Left renal pelvis (tissue), 4 donors: Measurements from ENCODE around the gene TMTC1. TPM values are rescaled to one million over a fixed set of nuclear protein-coding genes. Genes with fewer than 3 reads are reported as not detected.
"Not testable (repeated sequence)": the region's sequence is repeated elsewhere in the genome, so short reads cannot be mapped to it uniquely, and the experiment has no call there.

ENCODE experiments used
- DNase-seq, 4 donors: peaks; one replicate each; pipeline ENCODE4 v3.0.0-alpha.2; 2013; ENCODE audit warnings: low read depth in 4 of 4, low spot score in 3 of 4
- polyA plus RNA-seq, 4 donors: library from polyadenylated mRNA; unstranded; fragments of 120-200 nt; gene quantifications; one replicate each; pipeline ENCODE4 v1.2.1, GENCODE V29; 2013; ENCODE audit not compliant: insufficient read length in 4 of 4

Gene TMTC1
- polyA plus RNA-seq, 4 donors = 23.9 to 91.3 (median 32.5) TPM

GRCh38 chr12:29582677-29583272 lies 201.0 kb downstream of the TMTC1 start:
- no peak for DNase-seq

- DNase-seq = no peak
Measured at GRCh38 chr12:29582146-29582545, 201.6 kb downstream of the TMTC1 start.

GRCh38 chr12:29581631-29582030 lies 202.1 kb downstream of the TMTC1 start:
- DNase-seq = no peak

- DNase-seq = no peak
Measured at GRCh38 chr12:29580971-29581370, 202.8 kb downstream of the TMTC1 start.

- DNase-seq = no peak
Measured at GRCh38 chr12:29578731-29579130, 205.0 kb downstream of the TMTC1 start.

GRCh38 chr12:29578070-29578469 lies 205.7 kb downstream of the TMTC1 start:
- no peak for DNase-seq

GRCh38 chr12:29574500-29574899 lies 209.2 kb downstream of the TMTC1 start:
- no peak for DNase-seq

- no peak for DNase-seq
Measured at GRCh38 chr12:29572938-29573337, 210.8 kb downstream of the TMTC1 start.

GRCh38 chr12:29572464-29572863 lies 211.3 kb downstream of the TMTC1 start:
- no peak for DNase-seq

- DNase-seq = peak in 1 of 4 donors; percentile 39
Measured at GRCh38 chr12:29569132-29569757, 214.5 kb downstream of the TMTC1 start.

GRCh38 chr12:29566441-29566840 lies 217.3 kb downstream of the TMTC1 start:
- DNase-seq = no peak

- DNase-seq = no peak
Measured at GRCh38 chr12:29565727-29566126, 218.0 kb downstream of the TMTC1 start.

GRCh38 chr12:29564925-29565324 lies 218.8 kb downstream of the TMTC1 start:
- no peak for DNase-seq

GRCh38 chr12:29563636-29564035 lies 220.1 kb downstream of the TMTC1 start:
- no peak for DNase-seq

- no peak for DNase-seq
Measured at GRCh38 chr12:29563071-29563470, 220.7 kb downstream of the TMTC1 start.

GRCh38 chr12:29562110-29562804 lies 221.5 kb downstream of the TMTC1 start:
- no peak for DNase-seq

- DNase-seq = no peak
Measured at GRCh38 chr12:29561664-29562071, 222.1 kb downstream of the TMTC1 start.

GRCh38 chr12:29559198-29559597 lies 224.5 kb downstream of the TMTC1 start:
- no peak for DNase-seq

- DNase-seq = no peak
Measured at GRCh38 chr12:29556363-29556762, 227.4 kb downstream of the TMTC1 start.

- DNase-seq = not testable (repeated sequence)
Measured at GRCh38 chr12:29555451-29555850, 228.3 kb downstream of the TMTC1 start.

GRCh38 chr12:29552994-29553748 lies 230.6 kb downstream of the TMTC1 start:
- no peak for DNase-seq
